DND-41 (cell line): Measurements from ENCODE around the gene TTLL10.

Experiments used
- ATAC-seq: fragments of 200-7000 bp; cut with Tn5 transposase; 3 replicates; pipeline ENCODE4 v1.9.1; 2021; ENCODE audit warnings: low read depth; ENCODE audit not compliant: insufficient read depth
- DNase-seq: peaks from one replicate; pipeline ENCODE4 v3.0.0-alpha.2; 2020
- H2AFZ ChIP-seq: 2 replicates; pipeline ENCODE4 v1.6.0; 2012; ENCODE audit warnings: low read depth, low read length
- H3K27ac ChIP-seq: 2 replicates; pipeline ENCODE4 v1.5.1; 2012; ENCODE audit warnings: low read length, inconsistent platforms
- H3K27me3 ChIP-seq: fragments of 200-600 bp; sonication (generic); 2 replicates; pipeline ENCODE4 v1.6.0; 2012; ENCODE audit warnings: low read length, mild to moderate bottlenecking, inconsistent platforms; ENCODE audit not compliant: insufficient read depth, poor library complexity
- H3K36me3 ChIP-seq: 2 replicates; pipeline ENCODE4 v1.5.1; 2012; ENCODE audit warnings: low read length, inconsistent platforms; ENCODE audit not compliant: insufficient read depth
- H3K4me1 ChIP-seq: 2 replicates; pipeline ENCODE4 v1.5.1; 2012; ENCODE audit warnings: mild to moderate bottlenecking, low read length; ENCODE audit not compliant: insufficient read depth
- H3K4me2 ChIP-seq: 2 replicates; pipeline ENCODE4 v1.6.0; 2012; ENCODE audit warnings: mild to moderate bottlenecking, moderate library complexity, low read length, inconsistent platforms; ENCODE audit not compliant: insufficient read depth
- H3K4me3 ChIP-seq, 2 experiments: fragments of 200-600 bp in 1 of 2; shearing (Covaris generic) in 1 of 2; 2 replicates each; pipeline ENCODE4 v1.5.1; 2012 to 2016; ENCODE audit warnings: inconsistent platforms in 2 of 2, low read length in 2 of 2, mild to moderate bottlenecking in 2 of 2, low read depth in 1 of 2, moderate library complexity in 1 of 2
- H3K79me2 ChIP-seq: 2 replicates; pipeline ENCODE4 v1.6.0; 2012; ENCODE audit warnings: low read length, inconsistent platforms; ENCODE audit not compliant: insufficient read depth
- H3K9ac ChIP-seq: 2 replicates; pipeline ENCODE4 v1.6.0; 2012; ENCODE audit warnings: low read depth, mild to moderate bottlenecking, inconsistent platforms, low read length, moderate library complexity
- H3K9me3 ChIP-seq: 2 replicates; pipeline ENCODE4 v1.5.1; 2012; ENCODE audit warnings: low read length, moderate library complexity, mild to moderate bottlenecking, inconsistent platforms; ENCODE audit not compliant: insufficient read depth, severe bottlenecking
- H4K20me1 ChIP-seq: 2 replicates; pipeline ENCODE4 v1.6.0; 2012; ENCODE audit warnings: low read length; ENCODE audit not compliant: insufficient read depth
- CTCF ChIP-seq: IDR thresholded peaks from 2 replicates; pipeline ENCODE4 v1.5.1; 2012; ENCODE audit warnings: borderline replicate concordance, low read length, moderate library complexity, mild to moderate bottlenecking; ENCODE audit not compliant: poor library complexity, severe bottlenecking; ENCODE audit errors: extremely low read depth
- EZH2 ChIP-seq: IDR thresholded peaks from 3 replicates; pipeline ENCODE4 v1.6.1; 2012; ENCODE audit warnings: borderline replicate concordance, low read depth, mild to moderate bottlenecking, moderate library complexity, low read length, inconsistent platforms; ENCODE audit not compliant: severe bottlenecking

Gene TTLL10

GRCh38 chr1:1202831-1203560 is 29.3 kb downstream of the TTLL10 start:
- ATAC-seq (no peak), DNase-seq (no peak)
- no peaks in the 10 kb centered on the region for H3K27me3 ChIP-seq
- H2AFZ ChIP-seq = no peak overlapping the region
- TF ChIP-seq EZH2 = no peak
- no peak for TF ChIP-seq CTCF
- peaks cover 14% of the 10 kb centered on the region for H4K20me1 ChIP-seq
- H3K79me2 ChIP-seq = no peaks in the 10 kb centered on the region
- no peak overlapping the region for H3K9ac ChIP-seq
- no peak overlapping the region for H3K4me2 ChIP-seq
- no peak overlapping the region for H3K4me3 ChIP-seq
- no peaks in the 10 kb centered on the region for H3K4me1 ChIP-seq
- H3K27ac ChIP-seq = no peak overlapping the region
- H3K36me3 ChIP-seq = no peaks in the 10 kb centered on the region
- H3K9me3 ChIP-seq = no peaks in the 10 kb centered on the region

DNA sequence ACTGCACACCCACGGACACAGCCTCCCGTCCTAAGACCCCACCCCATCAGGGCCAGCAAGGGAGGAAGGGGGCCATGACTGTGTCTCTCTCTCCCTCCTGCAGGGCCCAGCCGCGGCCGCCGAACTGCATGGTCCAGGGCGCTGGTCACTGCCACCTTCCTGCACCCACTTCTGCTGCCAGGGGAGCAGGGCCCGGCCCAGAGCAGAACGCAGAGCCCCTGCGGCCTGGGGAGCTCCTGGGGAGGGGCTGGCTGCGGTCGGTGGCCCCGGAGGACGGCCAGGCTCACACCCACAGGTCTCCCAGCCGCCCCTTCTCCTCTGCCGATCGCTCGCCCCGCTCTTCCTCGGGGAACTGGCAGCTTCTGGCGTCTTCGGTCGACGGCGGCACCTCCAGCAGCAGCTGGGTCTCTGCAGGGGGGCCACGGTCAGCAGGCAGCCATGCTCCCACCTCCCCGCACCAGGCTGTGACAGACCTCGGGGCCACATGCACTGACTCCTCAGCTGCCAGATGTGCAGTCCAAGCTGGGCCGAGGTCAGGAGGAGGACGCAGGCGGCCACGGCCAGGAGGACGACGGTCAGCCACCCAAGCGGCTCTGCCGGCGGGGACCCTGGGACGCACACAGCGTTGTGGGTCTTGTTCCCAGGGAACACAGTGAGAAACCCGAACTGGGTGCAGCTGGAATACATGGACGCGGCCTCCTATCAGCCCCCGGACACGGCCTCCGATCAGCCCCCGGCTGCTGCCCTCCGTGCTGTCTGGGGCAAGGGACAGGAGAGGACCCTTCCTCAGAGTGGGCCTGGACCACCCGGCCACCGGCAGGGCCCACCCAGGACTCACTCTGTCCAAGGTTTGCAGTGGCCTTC is 30.1 kb downstream of the TTLL10 start:
- H3K4me2 ChIP-seq = no peak overlapping the region
- H3K4me3 ChIP-seq = no peak overlapping the region
- ATAC-seq = no peak
- no peaks in the 10 kb centered on the region for H3K36me3 ChIP-seq
- TF ChIP-seq EZH2 (no peak), CTCF (no peak)
- H3K4me1 ChIP-seq = peaks cover 6% of the 10 kb centered on the region
- H3K27ac ChIP-seq = no peak overlapping the region
- H3K79me2 ChIP-seq = no peaks in the 10 kb centered on the region
- H2AFZ ChIP-seq = no peak overlapping the region
- H4K20me1 ChIP-seq = peaks cover 18% of the 10 kb centered on the region
- H3K9ac ChIP-seq = no peak overlapping the region
- peaks cover 4% of the 10 kb centered on the region for H3K27me3 ChIP-seq
- no peaks in the 10 kb centered on the region for H3K9me3 ChIP-seq
- no peak for DNase-seq

DNA sequence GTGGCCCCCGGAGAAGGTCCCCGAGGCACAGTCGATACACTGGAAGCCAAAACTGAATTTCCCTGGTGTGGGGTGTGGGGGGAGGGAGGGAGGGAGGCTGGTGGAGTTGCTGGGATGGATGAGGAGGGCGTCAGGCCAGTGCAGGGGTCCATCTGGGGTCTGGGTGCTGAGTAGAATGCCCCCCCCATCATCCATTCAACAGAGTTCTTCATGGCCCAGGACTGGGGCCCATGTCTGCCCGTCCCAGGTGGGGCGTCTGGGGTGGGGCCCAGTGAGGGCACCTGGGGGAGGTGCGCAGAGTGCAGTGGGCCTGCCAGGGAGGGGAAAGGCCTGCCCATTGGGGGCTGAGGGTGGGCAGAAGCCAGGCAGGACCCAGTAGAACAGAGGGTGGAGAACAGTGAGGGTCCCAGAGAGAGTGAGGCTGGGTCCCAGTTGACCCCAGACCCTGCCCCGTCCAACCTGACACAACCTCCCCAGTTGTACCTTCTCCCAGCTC is 30.8 kb downstream of the TTLL10 start:
- DNase-seq (no peak), ATAC-seq (no peak)
- peaks cover 18% of the 10 kb centered on the region for H4K20me1 ChIP-seq
- H3K79me2 ChIP-seq = no peaks in the 10 kb centered on the region
- no peak overlapping the region for H3K9ac ChIP-seq
- no peak overlapping the region for H3K4me3 ChIP-seq
- H3K27me3 ChIP-seq = peaks cover 4% of the 10 kb centered on the region
- peaks cover 10% of the 10 kb centered on the region for H3K4me1 ChIP-seq
- no peaks in the 10 kb centered on the region for H3K36me3 ChIP-seq
- TF ChIP-seq EZH2 (no peak), CTCF (no peak)
- no peaks in the 10 kb centered on the region for H3K9me3 ChIP-seq
- H3K27ac ChIP-seq = no peak overlapping the region
- H2AFZ ChIP-seq = no peak overlapping the region
- H3K4me2 ChIP-seq = no peak overlapping the region
